A549 treated with AZD2906 at 1 μM for 4 hours (cell line): ENCODE data around the gene LRRC37A2. TPM values are rescaled to one million over a fixed set of nuclear protein-coding genes. Genes with fewer than 3 reads are reported as not detected.

ENCODE experiments used
- total RNA-seq: library from RNA; stranded (reverse); fragments of 200-300 nt; extraction: Qiagen RNA extraction; gene quantifications from 5 replicates; pipeline ENCODE4 v1.2.3, GENCODE V29; 2022

Gene LRRC37A2
- total RNA-seq: 3.2 to 4.8 TPM (median 4.3 TPM) in 5 replicates

GRCh38 chr17:46512168-46512567, at the start of gene LRRC37A2:
TSS of gene LRRC37A2 (plus strand) at chr17:46512468. CDS start at chr17:46512713, 245 bp downstream.

GRCh38 chr17:46579083-46580075, 67.1 kb downstream of the LRRC37A2 start, which contains the start of gene ARL17A:
TSS of gene ARL17A (minus strand) at chr17:46579691. CDS start at chr17:46576322, 3,369 bp downstream.

GRCh38 chr17:46590157-46591146, 78.2 kb downstream of the LRRC37A2 start, which contains the start of gene NSF:
TSS of gene NSF (plus strand) at chr17:46590669. CDS start at chr17:46590776, 107 bp downstream.

Other genes with a start within 250 kb of the LRRC37A2 start
- gene LRRC37A, start 217.3 kb upstream of the LRRC37A2 start, total RNA-seq: 0.80 to 1.2 TPM (median 0.94 TPM) in 5 replicates
- gene ARL17B, start 150.7 kb upstream of the LRRC37A2 start, total RNA-seq: 5.5 to 6.5 TPM (median 6.1 TPM) in 5 replicates
- gene ARL17A, start 67.2 kb downstream of the LRRC37A2 start, total RNA-seq: 2.8 to 3.8 TPM (median 3.4 TPM) in 5 replicates
- gene NSF, start 78.2 kb downstream of the LRRC37A2 start, total RNA-seq: 18.0 to 22.8 TPM (median 18.2 TPM) in 5 replicates